GM12878 (cell line): ENCODE data around the gene SLC2A3. TPM values are rescaled to one million over a fixed set of nuclear protein-coding genes. Genes with fewer than 3 reads are reported as not detected.

ENCODE experiments used
- BHLHE40 ChIP-seq, 2 experiments: fragments of 450-650 bp in 1 of 2; IDR thresholded peaks; 2 replicates each; pipeline ENCODE4 v1.6.1; 2011 to 2017; ENCODE audit warnings: low read depth in 2 of 2, borderline replicate concordance in 1 of 2, improper control_type of control experiment in 1 of 2, low read length in 1 of 2, mild to moderate bottlenecking in 1 of 2
- CEBPB ChIP-seq, 2 experiments: fragments of 150-350 bp in 1 of 2; IDR thresholded peaks; 2 replicates each; pipeline ENCODE4 v1.6.1; 2012 to 2014; ENCODE audit warnings: low read depth in 2 of 2, low read length in 2 of 2, borderline replicate concordance in 1 of 2, inconsistent platforms in 1 of 2
- CHD2 ChIP-seq: IDR thresholded peaks from 2 replicates; pipeline ENCODE4 v1.6.1; 2011; ENCODE audit warnings: low read depth, low read length, improper control_type of control experiment, borderline replicate concordance
- CREM ChIP-seq: IDR thresholded peaks from 2 replicates; pipeline ENCODE4 v1.6.1; 2014; ENCODE audit warnings: antibody characterized with exemption, low read depth
- DPF2 ChIP-seq: fragments of 450-650 bp; IDR thresholded peaks from 2 replicates; pipeline ENCODE4 v1.6.1; 2017; ENCODE audit warnings: mild to moderate bottlenecking
- JUNB ChIP-seq: IDR thresholded peaks from 2 replicates; pipeline ENCODE4 v1.6.1; 2016; ENCODE audit warnings: antibody characterized with exemption, mild to moderate bottlenecking
- NBN ChIP-seq: fragments of 450-650 bp; IDR thresholded peaks from 2 replicates; pipeline ENCODE4 v1.6.1; 2016
- NR2C1 ChIP-seq: fragments of 450-650 bp; IDR thresholded peaks from 2 replicates; pipeline ENCODE4 v1.6.1; 2017; ENCODE audit warnings: antibody characterized with exemption, mild to moderate bottlenecking, moderate library complexity
- NR2F1 ChIP-seq: fragments of 450-650 bp; conservative IDR thresholded peaks from 2 replicates; pipeline ENCODE4 v1.6.1; 2017; ENCODE audit warnings: mild to moderate bottlenecking
- POLR2A ChIP-seq: IDR thresholded peaks from 2 replicates; pipeline ENCODE4 v1.6.1; 2011; ENCODE audit warnings: low read depth, mild to moderate bottlenecking, low read length
- SREBF2 ChIP-seq: IDR thresholded peaks from 2 replicates; pipeline ENCODE4 v1.6.1; 2012; ENCODE audit warnings: mild to moderate bottlenecking, low read length
- ZNF384 ChIP-seq: IDR thresholded peaks from 2 replicates; pipeline ENCODE4 v1.6.1; 2012; ENCODE audit warnings: low read depth, mild to moderate bottlenecking, low read length, improper control_type of control experiment, borderline replicate concordance
- polyA plus RNA-seq, 11 experiments: library from polyadenylated mRNA; depleted of rRNA in 4 of 11; unstranded in 6 of 11; stranded (reverse) in 5 of 11; fragments of >200 nt; fragmentation: Nextera tagmentation in 4 of 11; fragmentation: Illumina TruSeq in 1 of 11; extraction: Ambion mirVana in 4 of 11; extraction: Trizol in 1 of 11; gene quantifications; 1 replicate in 1 of 11; 2 replicates in 10 of 11; pipeline versions ENCODE4 v1.2.1 to v1.2.3, GENCODE V29; 2011 to 2016; ENCODE audit warnings: inconsistent platforms in 2 of 11, missing spikeins in 2 of 11, low read depth in 1 of 11
- total RNA-seq, 4 experiments: library from RNA; depleted of rRNA in 3 of 4; stranded (reverse); fragments of >200 nt in 3 of 4; fragmentation: Illumina TruSeq in 1 of 4; extraction: Trizol in 1 of 4; gene quantifications; 2 replicates each; pipeline versions ENCODE4 v1.2.1 to v1.2.3, GENCODE V29; 2013 to 2021
- TF ChIP-seq, protein P1 (sequence below): IDR thresholded peaks from 2 replicates; pipeline ENCODE4 v1.6.1; 2011; ENCODE audit warnings: borderline replicate concordance, low read depth, mild to moderate bottlenecking, moderate library complexity, low read length; ENCODE audit not compliant: insufficient read depth, poor library complexity, severe bottlenecking
- TF ChIP-seq, protein P2 (sequence below): IDR thresholded peaks from 2 replicates; pipeline ENCODE4 v1.6.1; 2011; ENCODE audit warnings: low read depth, mild to moderate bottlenecking, low read length, moderate library complexity, borderline replicate concordance; ENCODE audit errors: extremely low read depth
- TF ChIP-seq, protein P3 (sequence below): fragments of 450-650 bp; IDR thresholded peaks from 2 replicates; pipeline ENCODE4 v1.6.1; 2018; ENCODE audit warnings: borderline replicate concordance, mild to moderate bottlenecking; ENCODE audit not compliant: partially characterized antibody

The SLC2A3 gene
- total and polyA plus RNA-seq, 10 of the 15 experiments (the other 5 are each of a cell fraction or from before 2014, with no cell fraction given), result 6.5 to 66.3 (median 11.2) TPM

DNA sequence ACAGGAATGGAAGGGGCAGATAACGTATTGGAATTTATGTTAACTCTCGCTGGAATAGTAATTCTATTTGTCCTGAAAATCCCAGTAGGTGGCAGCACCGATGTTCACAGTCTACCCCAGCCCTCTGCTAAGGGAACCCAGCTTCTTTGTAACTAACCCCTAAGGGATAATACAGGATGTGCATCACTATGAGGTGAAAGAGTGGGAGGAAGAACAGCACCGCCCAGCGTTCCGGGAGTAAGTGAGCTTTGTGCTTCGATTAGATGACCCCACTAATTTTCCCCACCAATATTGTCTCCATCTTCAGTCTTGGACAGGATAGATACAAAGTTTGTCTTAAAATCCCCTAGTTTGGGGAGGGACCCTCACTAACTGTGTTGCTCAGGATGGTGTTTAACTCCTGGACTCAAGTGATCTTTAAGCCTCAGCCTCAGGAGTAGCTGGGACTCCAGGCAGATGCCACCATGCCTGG lies 2.7 kb downstream of the SLC2A3 start (continued):
- TF ChIP-seq BHLHE40 (IDR thresholded peaks at IDR 0.05; ENCODE audit: borderline replicate concordance in 1 of 2, low read depth in 2 of 2, low read length in 1 of 2), result no peak
- TF ChIP-seq, protein P1, sequence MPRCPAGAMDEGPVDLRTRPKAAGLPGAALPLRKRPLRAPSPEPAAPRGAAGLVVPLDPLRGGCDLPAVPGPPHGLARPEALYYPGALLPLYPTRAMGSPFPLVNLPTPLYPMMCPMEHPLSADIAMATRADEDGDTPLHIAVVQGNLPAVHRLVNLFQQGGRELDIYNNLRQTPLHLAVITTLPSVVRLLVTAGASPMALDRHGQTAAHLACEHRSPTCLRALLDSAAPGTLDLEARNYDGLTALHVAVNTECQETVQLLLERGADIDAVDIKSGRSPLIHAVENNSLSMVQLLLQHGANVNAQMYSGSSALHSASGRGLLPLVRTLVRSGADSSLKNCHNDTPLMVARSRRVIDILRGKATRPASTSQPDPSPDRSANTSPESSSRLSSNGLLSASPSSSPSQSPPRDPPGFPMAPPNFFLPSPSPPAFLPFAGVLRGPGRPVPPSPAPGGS, result no peak
- TF ChIP-seq ZNF384, result no peak
- TF ChIP-seq NR2F1, result no peak
- TF ChIP-seq POLR2A, result no peak
- TF ChIP-seq NR2C1, result no peak
- TF ChIP-seq NBN, result no peak
- TF ChIP-seq, protein P2, sequence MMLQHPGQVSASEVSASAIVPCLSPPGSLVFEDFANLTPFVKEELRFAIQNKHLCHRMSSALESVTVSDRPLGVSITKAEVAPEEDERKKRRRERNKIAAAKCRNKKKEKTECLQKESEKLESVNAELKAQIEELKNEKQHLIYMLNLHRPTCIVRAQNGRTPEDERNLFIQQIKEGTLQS, result no peak
- TF ChIP-seq, protein P3, sequence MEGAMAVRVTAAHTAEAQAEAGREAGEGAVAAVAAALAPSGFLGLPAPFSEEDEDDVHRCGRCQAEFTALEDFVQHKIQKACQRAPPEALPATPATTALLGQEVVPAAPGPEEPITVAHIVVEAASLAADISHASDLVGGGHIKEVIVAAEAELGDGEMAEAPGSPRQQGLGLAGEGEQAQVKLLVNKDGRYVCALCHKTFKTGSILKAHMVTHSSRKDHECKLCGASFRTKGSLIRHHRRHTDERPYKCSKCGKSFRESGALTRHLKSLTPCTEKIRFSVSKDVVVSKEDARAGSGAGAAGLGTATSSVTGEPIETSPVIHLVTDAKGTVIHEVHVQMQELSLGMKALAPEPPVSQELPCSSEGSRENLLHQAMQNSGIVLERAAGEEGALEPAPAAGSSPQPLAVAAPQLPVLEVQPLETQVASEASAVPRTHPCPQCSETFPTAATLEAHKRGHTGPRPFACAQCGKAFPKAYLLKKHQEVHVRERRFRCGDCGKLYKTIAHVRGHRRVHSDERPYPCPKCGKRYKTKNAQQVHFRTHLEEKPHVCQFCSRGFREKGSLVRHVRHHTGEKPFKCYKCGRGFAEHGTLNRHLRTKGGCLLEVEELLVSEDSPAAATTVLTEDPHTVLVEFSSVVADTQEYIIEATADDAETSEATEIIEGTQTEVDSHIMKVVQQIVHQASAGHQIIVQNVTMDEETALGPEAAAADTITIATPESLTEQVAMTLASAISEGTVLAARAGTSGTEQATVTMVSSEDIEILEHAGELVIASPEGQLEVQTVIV, result no peak
- TF ChIP-seq SREBF2, result no peak
- TF ChIP-seq CEBPB (IDR thresholded peaks at IDR 0.05; ENCODE audit: borderline replicate concordance in 1 of 2, low read depth in 2 of 2, low read length in 2 of 2), result no peak
- TF ChIP-seq DPF2, result no peak
- TF ChIP-seq CHD2, result no peak
- peak; percentile 80 for TF ChIP-seq CREM
- peak; percentile 91 for TF ChIP-seq JUNB
